ENCODE data around the gene TMEM150B.

The TMEM150B gene

DNA sequence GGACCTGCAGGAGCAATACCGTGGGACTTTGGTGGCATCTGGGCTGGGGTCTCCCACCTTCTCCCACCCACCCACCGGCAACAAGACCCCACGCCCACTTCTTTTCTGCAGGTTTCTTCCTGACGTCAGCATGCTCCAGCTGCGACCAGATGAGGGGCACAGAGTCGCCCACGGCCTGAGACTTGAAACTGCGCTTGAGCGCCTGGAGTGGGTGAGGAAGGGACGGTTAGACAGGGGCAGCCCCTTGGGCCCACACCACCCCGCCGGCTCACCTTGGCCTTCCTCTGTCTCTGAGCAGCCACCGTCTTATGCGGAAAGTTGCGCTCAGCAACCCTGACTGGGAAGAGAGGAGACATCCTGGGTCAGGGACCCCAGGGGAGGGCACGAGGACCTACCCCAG lies 35.8 kb upstream of the TMEM150B start:
- H3K27ac ChIP-seq, result no peak overlapping the region
- TF ChIP-seq FOXP2 (optimal IDR thresholded peaks at IDR 0.05; ENCODE audit: control extremely low read depth, extremely low read length, insufficient read depth) (no peak), EZH2 (IDR thresholded peaks at IDR 0.05) (no peak), POLR2AphosphoS5 (IDR thresholded peaks at IDR 0.05; ENCODE audit: borderline replicate concordance, low read depth, low read length) (no peak)
- H3K36me3 ChIP-seq (ENCODE audit: insufficient read depth, low read length), result no peaks in the 10 kb centered on the region
- no peak for DNase-seq (ENCODE audit: low read depth, low spot score)
- no peaks in the 10 kb centered on the region for H3K9me3 ChIP-seq (ENCODE audit: low read depth, low read length)
- no peak overlapping the region for H3K9ac ChIP-seq (ENCODE audit: insufficient read length)
- no peak overlapping the region for H3K4me3 ChIP-seq

DNA sequence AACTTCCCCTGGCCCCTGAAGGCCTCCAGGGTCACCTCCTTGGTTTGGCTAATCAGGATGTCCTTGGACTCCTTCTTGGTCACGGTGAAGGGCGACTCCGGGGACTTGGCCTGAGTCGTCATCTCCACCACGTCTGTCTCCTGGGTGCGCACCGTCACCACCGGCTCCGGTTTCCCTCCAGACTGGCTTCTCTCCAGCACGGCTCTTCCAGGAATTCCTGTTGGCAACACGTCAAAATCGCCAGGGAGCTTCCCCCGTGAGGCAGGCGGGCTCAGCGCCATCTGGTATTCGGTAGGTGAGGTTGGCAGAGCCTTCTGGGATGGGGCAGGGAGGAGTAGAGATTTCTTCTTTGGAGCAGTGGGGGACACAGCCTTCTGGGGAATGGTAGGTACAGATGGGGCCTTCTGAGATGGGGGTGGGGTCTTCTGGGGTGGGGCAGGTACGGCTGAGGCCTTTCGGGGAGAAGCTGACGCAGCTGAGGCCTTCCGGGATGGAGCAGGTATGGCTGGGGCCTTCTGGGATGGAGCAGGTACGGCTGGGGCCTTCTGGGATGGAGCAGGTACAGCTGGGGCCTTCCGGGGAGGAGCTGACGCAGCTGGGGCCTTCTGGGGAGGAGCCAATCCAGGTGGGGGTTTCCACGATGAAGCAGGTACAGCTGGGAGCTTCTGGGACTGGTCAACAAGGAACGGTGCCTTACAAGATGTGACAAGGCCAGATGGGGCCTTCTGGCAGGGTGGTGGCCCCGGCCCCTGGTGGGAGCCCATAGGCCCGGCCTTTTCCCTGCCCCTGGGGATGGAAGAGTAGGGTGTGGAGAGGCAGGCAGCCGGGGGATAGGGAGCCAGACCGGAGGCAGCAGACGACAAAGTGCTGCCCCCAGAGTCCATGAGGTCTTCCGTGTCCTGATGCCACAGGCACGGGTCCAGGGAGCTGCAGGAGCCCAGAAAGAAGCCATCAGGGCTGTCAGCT lies 34.1 kb upstream of the TMEM150B start:
- no peaks in the 10 kb centered on the region for H3K9me3 ChIP-seq (ENCODE audit: low read depth, low read length)
- H3K9ac ChIP-seq (ENCODE audit: insufficient read length), result no peak overlapping the region
- H3K27ac ChIP-seq, result no peak overlapping the region
- no peak for TF ChIP-seq POLR2AphosphoS5 (IDR thresholded peaks at IDR 0.05; ENCODE audit: borderline replicate concordance, low read depth, low read length)
- no peak for TF ChIP-seq EZH2 (IDR thresholded peaks at IDR 0.05)
- no peak for TF ChIP-seq FOXP2 (optimal IDR thresholded peaks at IDR 0.05; ENCODE audit: control extremely low read depth, extremely low read length, insufficient read depth)
- DNase-seq (ENCODE audit: low read depth, low spot score), result no peak
- no peak overlapping the region for H3K4me3 ChIP-seq
- H3K36me3 ChIP-seq (ENCODE audit: insufficient read depth, low read length), result no peaks in the 10 kb centered on the region

DNA sequence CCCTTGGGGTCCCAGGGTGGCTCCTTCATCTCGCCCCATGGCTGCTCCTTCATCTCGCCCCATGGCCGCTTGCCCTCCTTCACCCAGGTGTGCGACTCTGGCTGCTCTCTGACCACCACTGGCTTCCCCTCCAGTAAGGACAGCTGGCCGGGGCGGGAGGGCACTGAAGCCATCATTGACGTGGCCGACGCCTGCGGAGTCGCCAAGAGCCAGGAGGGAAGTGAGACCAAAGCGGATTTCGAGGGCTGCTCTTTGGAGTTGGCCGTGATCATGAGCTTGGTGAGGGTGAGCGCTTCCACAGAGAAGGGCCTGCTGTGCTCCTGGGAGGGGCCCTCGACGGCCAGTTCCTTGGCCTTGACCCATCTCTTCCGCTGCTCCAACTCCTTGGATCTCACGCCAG lies 33.4 kb upstream of the TMEM150B start:
- TF ChIP-seq FOXP2 (optimal IDR thresholded peaks at IDR 0.05; ENCODE audit: control extremely low read depth, extremely low read length, insufficient read depth) (no peak), EZH2 (IDR thresholded peaks at IDR 0.05) (no peak), POLR2AphosphoS5 (IDR thresholded peaks at IDR 0.05; ENCODE audit: borderline replicate concordance, low read depth, low read length) (no peak)
- Histone ChIP-seq H3K36me3 (ENCODE audit: insufficient read depth, low read length) (no peaks in the 10 kb centered on the region), H3K4me3 (no peak overlapping the region), H3K27ac (no peak overlapping the region), H3K9me3 (ENCODE audit: low read depth, low read length) (no peaks in the 10 kb centered on the region), H3K9ac (ENCODE audit: insufficient read length) (no peak overlapping the region)
- no peak for DNase-seq (ENCODE audit: low read depth, low spot score)

DNA sequence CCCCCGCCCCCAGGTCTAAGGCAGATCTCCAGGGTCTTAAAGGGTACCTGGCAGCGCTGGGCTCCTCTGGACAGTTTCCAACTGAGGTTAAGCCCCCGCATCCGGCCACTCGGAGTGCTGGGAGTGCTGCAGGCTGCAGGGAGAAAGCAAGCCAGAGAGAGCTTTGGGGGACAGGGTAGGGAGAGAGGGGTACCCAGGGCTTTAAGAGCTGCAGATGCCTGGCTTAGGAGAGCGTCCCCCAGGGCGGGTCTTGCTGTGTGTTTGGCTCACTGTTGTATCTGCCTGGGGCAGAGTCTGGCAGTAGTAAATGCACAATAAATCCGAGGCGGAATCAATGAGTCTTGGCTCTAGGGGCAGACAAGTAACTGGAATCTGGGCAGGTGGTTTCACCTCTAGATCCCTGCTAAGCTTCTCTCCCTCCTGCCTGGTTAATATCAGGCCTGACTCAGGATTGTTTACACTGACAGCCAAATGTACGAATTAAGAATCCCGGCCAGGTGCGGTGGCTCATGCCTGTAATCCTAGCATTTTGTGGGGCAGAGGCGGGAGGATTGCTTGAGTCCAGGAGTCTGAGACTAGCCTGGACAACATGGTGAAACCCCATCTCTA lies 30.2 kb upstream of the TMEM150B start:
- Histone ChIP-seq H3K9ac (ENCODE audit: insufficient read length) (no peak overlapping the region), H3K9me3 (ENCODE audit: low read depth, low read length) (no peaks in the 10 kb centered on the region), H3K36me3 (ENCODE audit: insufficient read depth, low read length) (no peaks in the 10 kb centered on the region), H3K27ac (no peak overlapping the region), H3K4me3 (no peak overlapping the region)
- DNase-seq (ENCODE audit: low read depth, low spot score), result no peak
- TF ChIP-seq FOXP2 (optimal IDR thresholded peaks at IDR 0.05; ENCODE audit: control extremely low read depth, extremely low read length, insufficient read depth), result no peak
- no peak for TF ChIP-seq EZH2 (IDR thresholded peaks at IDR 0.05)
- TF ChIP-seq POLR2AphosphoS5 (IDR thresholded peaks at IDR 0.05; ENCODE audit: borderline replicate concordance, low read depth, low read length), result no peak

DNA sequence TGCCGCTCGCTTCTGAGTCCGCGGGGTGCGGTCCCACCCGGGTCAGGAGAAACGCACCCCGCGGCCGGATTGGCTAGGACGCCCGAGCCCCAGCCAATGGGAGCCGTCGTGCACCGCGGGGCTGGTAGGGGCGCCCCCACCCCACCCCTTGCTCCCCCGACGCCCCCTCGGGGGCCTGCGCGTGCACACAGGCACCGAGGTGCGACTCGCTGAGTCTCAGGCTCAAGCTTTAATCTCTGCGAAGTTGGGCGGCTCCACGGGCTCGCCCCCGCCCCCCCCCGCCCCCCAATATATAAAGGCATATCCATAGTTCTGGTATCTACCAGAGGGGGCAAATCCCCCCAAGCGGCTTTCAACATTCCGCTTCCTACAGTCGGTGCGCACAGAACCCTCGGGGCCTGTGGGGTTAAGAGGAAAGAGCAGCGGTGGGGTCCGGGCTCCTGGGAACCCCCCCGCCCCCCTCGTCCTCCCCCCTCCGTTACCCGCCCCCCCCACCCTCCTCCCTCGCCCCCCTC lies 29.6 kb upstream of the TMEM150B start, which contains the start of gene COX6B2:
Gene COX6B2, minus strand, starts transcription at position 22 of the 515 bp plus-strand sequence. CDS start 198 bp downstream, outside the sequence.
- TF ChIP-seq POLR2AphosphoS5 (IDR thresholded peaks at IDR 0.05; ENCODE audit: borderline replicate concordance, low read depth, low read length) (no peak), EZH2 (IDR thresholded peaks at IDR 0.05) (no peak), FOXP2 (optimal IDR thresholded peaks at IDR 0.05; ENCODE audit: control extremely low read depth, extremely low read length, insufficient read depth) (no peak)
- Histone ChIP-seq H3K9me3 (ENCODE audit: low read depth, low read length) (no peaks in the 10 kb centered on the region), H3K36me3 (ENCODE audit: insufficient read depth, low read length) (no peaks in the 10 kb centered on the region), H3K27ac (no peak within 1 kb of the TSS), H3K4me3 (peak within 1 kb of the TSS; percentile 82), H3K9ac (ENCODE audit: insufficient read length) (peak within 1 kb of the TSS; percentile 26)
- no peak for DNase-seq (ENCODE audit: low read depth, low spot score)

DNA sequence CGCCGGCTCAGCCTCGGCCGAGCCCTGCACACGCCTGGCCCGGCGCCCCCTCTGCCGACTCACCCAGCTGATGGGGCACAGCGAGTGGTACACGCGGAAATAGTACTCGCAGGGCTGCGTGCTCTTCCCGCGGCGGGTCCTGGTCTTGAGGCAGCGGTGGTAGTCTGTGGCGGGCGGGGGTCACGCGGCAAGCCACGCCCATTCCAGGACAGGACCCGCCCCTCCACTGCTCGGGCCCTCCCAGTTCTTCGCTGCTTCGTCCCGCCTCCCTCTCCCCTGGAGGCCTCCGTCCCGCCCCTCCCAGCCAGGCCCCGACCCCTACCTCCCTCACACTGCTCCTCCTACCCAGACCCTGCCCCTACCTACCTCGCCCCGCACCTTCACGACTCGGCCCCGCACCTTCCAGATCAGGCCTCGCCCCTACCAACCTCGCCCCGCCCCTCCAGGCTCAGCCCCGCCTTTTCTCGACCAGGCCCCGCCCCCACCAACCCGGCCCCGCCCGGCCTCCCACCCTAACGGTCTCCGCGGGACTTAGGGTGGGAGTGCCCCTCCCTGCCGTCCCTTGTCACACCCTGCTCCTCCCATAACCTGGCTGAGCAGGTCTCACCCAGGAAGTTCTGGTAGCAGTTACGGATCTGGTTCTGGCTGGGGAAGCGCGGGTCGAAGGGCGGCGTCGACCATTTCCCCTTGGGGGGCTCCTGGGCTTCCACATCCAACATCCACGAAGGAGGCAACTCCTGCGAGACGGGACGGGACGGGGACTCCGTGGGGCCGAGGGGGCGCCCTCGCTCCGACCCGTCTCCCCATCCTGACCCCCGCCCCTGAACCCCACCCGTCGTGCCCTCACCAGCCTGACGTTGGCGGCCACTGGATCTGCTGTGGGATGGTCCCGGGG lies 28.9 kb upstream of the TMEM150B start:
- Histone ChIP-seq H3K9me3 (ENCODE audit: low read depth, low read length) (no peaks in the 10 kb centered on the region), H3K27ac (no peak overlapping the region), H3K4me3 (peak overlapping the region; percentile 82), H3K9ac (ENCODE audit: insufficient read length) (peak overlapping the region; percentile 26), H3K36me3 (ENCODE audit: insufficient read depth, low read length) (no peaks in the 10 kb centered on the region)
- no peak for DNase-seq (ENCODE audit: low read depth, low spot score)
- TF ChIP-seq EZH2 (IDR thresholded peaks at IDR 0.05) (no peak), POLR2AphosphoS5 (IDR thresholded peaks at IDR 0.05; ENCODE audit: borderline replicate concordance, low read depth, low read length) (no peak), FOXP2 (optimal IDR thresholded peaks at IDR 0.05; ENCODE audit: control extremely low read depth, extremely low read length, insufficient read depth) (no peak)

DNA sequence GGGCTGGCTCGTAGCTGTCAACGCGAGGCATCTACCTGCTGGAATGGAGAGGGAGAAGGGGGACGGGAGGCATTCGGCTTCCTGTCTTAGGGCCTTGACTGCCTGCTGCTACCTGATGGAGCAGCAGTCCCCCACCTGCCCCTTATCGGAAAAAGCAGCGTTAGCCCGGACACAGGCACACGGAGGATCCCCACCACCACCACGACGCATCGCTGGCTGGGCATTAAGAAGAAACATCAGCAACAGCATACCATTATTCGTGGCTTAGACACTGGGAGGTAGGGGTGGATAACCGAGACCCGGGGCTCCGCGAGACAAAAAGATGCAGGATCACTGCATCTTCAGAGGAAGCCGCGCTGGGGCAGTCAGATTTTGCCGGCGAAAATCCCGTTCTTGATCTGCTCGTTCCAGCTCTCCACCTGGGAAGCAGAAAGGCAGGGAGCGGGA lies 28.2 kb upstream of the TMEM150B start:
- no peak overlapping the region for H3K27ac ChIP-seq

More for the DNA sequence above, 28.2 kb upstream of the TMEM150B start:
- no peak for DNase-seq (ENCODE audit: low read depth, low spot score)
- H3K36me3 ChIP-seq (ENCODE audit: insufficient read depth, low read length), result no peaks in the 10 kb centered on the region
- TF ChIP-seq EZH2 (IDR thresholded peaks at IDR 0.05) (no peak), POLR2AphosphoS5 (IDR thresholded peaks at IDR 0.05; ENCODE audit: borderline replicate concordance, low read depth, low read length) (no peak), FOXP2 (optimal IDR thresholded peaks at IDR 0.05; ENCODE audit: control extremely low read depth, extremely low read length, insufficient read depth) (no peak)
- H3K4me3 ChIP-seq, result peak overlapping the region; percentile 82
- no peaks in the 10 kb centered on the region for H3K9me3 ChIP-seq (ENCODE audit: low read depth, low read length)
- H3K9ac ChIP-seq (ENCODE audit: insufficient read length), result peak overlapping the region; percentile 26
